HepG2 (cell line): ENCODE measurements around the gene WNK1.

Source experiments
- CREB1 ChIP-seq, 2 experiments: fragments of 450-650 bp in 1 of 2; IDR thresholded peaks; 2 replicates each; pipeline ENCODE4 v1.6.1; 2016 to 2017; ENCODE audit warnings: control low read depth in 1 of 2, mild to moderate bottlenecking in 1 of 2, missing compliant biosample characterization in 1 of 2, missing genetic modification characterization in 1 of 2
- ESRRA ChIP-seq: sonication (generic); formaldehyde crosslinking; IDR thresholded peaks from 2 replicates; pipeline ENCODE4 v1.5.1; 2020; ENCODE audit warnings: mild to moderate bottlenecking, low read depth, missing genetic modification reagents
- NAIF1 ChIP-seq: sonication (generic); formaldehyde crosslinking; IDR thresholded peaks from 2 replicates; pipeline ENCODE4 v1.5.0; 2020; ENCODE audit warnings: mild to moderate bottlenecking, missing genetic modification reagents, borderline replicate concordance
- TARDBP ChIP-seq: sonication (generic); formaldehyde crosslinking; IDR thresholded peaks from 2 replicates; pipeline ENCODE4 v1.8.0; 2022; ENCODE audit warnings: mild to moderate bottlenecking, missing genetic modification reagents
- YEATS2 ChIP-seq: sonication (generic); formaldehyde crosslinking; IDR thresholded peaks from 2 replicates; pipeline ENCODE4 v1.4.0; 2020; ENCODE audit warnings: missing genetic modification reagents, borderline replicate concordance
- ZNF235 ChIP-seq: sonication (generic); formaldehyde crosslinking; IDR thresholded peaks from 2 replicates; pipeline ENCODE4 v1.8.1; 2023; ENCODE audit warnings: mild to moderate bottlenecking, missing genetic modification reagents, borderline replicate concordance
- ZNF24 ChIP-seq: fragments of 450-650 bp; IDR thresholded peaks from 2 replicates; pipeline ENCODE4 v1.6.1; 2017; ENCODE audit warnings: antibody characterized with exemption, mild to moderate bottlenecking
- ZNF263 ChIP-seq: sonication (generic); formaldehyde crosslinking; IDR thresholded peaks from 2 replicates; pipeline ENCODE4 v1.4.0; 2020; ENCODE audit warnings: missing genetic modification reagents
- ZNF367 ChIP-seq: sonication (generic); formaldehyde crosslinking; IDR thresholded peaks from 2 replicates; pipeline ENCODE4 v1.4.0; 2020; ENCODE audit warnings: missing genetic modification reagents, borderline replicate concordance
- TF ChIP-seq, protein P1 (sequence below): IDR thresholded peaks from 2 replicates; pipeline ENCODE4 v1.6.1; 2012; ENCODE audit warnings: inconsistent platforms
- TF ChIP-seq, protein P2 (sequence below): sonication (generic); formaldehyde crosslinking; IDR thresholded peaks from 2 replicates; pipeline ENCODE4 v1.5.0; 2020; ENCODE audit warnings: mild to moderate bottlenecking, missing genetic modification reagents, moderate library complexity
- TF ChIP-seq, protein P3 (sequence below): sonication (generic); formaldehyde crosslinking; IDR thresholded peaks from 2 replicates; pipeline ENCODE4 v1.8.0; 2022; ENCODE audit warnings: mild to moderate bottlenecking, missing genetic modification reagents, borderline replicate concordance
- TF ChIP-seq, protein P4 (sequence below): sonication (generic); formaldehyde crosslinking; IDR thresholded peaks from 2 replicates; pipeline ENCODE4 v1.5.1; 2020; ENCODE audit warnings: mild to moderate bottlenecking, missing genetic modification reagents, moderate library complexity
- TF ChIP-seq, protein P5 (sequence below): sonication (generic); formaldehyde crosslinking; IDR thresholded peaks from 2 replicates; pipeline ENCODE4 v1.4.0; 2020; ENCODE audit warnings: missing genetic modification reagents

DNA sequence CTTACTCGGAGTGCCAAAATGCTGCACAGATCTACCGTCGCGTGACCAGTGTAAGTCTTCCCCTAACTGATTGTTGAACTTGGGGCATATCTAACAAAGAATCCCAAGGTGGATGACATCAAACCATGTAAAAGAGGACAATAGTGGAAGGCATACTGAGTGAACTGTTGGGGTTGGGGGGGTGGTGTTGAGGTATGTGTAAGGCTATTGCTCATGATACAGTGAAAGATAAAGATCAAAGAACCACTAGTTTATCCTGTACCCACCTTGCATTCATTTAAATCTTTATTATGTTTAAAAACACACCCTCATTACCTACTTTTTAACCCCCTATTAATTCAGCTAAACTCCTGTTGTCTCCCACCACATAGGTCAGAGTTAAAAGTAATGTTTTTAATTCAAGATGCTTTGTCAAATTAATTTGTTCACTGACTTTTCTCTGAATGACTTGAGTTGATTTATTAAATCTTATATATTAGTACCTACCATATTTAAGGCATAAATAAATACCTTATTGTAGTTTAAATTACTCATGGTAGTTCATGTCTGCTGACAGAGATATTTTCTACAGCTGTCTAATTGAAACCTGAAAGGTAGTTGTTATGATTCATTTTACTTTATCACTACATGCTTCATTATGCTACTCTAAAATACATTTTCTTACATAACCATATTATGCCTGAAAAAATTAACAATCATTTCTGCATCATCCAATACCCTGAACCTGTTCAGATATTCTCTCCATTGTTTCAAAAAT, 77.9 kb downstream of the WNK1 start:
- TF ChIP-seq YEATS2, result no peak
- no peak for TF ChIP-seq NAIF1
- TF ChIP-seq, protein P1, sequence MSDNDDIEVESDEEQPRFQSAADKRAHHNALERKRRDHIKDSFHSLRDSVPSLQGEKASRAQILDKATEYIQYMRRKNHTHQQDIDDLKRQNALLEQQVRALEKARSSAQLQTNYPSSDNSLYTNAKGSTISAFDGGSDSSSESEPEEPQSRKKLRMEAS, result no peak
- TF ChIP-seq CREB1 (IDR thresholded peaks at IDR 0.05), result no peak
- no peak for TF ChIP-seq CREB1 (CRISPR knock-in tag; IDR thresholded peaks at IDR 0.05)
- no peak for TF ChIP-seq ESRRA (CRISPR knock-in tag)
- no peak for TF ChIP-seq TARDBP (CRISPR knock-in tag)
- no peak for TF ChIP-seq ZNF263 (CRISPR knock-in tag)
- TF ChIP-seq, protein P2, sequence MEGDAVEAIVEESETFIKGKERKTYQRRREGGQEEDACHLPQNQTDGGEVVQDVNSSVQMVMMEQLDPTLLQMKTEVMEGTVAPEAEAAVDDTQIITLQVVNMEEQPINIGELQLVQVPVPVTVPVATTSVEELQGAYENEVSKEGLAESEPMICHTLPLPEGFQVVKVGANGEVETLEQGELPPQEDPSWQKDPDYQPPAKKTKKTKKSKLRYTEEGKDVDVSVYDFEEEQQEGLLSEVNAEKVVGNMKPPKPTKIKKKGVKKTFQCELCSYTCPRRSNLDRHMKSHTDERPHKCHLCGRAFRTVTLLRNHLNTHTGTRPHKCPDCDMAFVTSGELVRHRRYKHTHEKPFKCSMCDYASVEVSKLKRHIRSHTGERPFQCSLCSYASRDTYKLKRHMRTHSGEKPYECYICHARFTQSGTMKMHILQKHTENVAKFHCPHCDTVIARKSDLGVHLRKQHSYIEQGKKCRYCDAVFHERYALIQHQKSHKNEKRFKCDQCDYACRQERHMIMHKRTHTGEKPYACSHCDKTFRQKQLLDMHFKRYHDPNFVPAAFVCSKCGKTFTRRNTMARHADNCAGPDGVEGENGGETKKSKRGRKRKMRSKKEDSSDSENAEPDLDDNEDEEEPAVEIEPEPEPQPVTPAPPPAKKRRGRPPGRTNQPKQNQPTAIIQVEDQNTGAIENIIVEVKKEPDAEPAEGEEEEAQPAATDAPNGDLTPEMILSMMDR (CRISPR knock-in tag), result no peak
- TF ChIP-seq ZNF24, result no peak
- TF ChIP-seq, protein P3, sequence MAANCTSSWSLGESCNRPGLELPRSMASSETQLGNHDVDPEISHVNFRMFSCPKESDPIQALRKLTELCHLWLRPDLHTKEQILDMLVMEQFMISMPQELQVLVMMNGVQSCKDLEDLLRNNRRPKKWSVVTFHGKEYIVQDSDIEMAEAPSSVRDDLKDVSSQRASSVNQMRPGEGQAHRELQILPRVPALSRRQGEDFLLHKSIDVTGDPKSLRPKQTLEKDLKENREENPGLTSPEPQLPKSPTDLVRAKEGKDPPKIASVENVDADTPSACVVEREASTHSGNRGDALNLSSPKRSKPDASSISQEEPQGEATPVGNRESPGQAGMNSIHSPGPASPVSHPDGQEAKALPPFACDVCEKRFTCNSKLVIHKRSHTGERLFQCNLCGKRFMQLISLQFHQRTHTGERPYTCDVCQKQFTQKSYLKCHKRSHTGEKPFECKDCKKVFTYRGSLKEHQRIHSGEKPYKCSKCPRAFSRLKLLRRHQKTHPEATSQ (CRISPR knock-in tag), result no peak
- TF ChIP-seq, protein P4, sequence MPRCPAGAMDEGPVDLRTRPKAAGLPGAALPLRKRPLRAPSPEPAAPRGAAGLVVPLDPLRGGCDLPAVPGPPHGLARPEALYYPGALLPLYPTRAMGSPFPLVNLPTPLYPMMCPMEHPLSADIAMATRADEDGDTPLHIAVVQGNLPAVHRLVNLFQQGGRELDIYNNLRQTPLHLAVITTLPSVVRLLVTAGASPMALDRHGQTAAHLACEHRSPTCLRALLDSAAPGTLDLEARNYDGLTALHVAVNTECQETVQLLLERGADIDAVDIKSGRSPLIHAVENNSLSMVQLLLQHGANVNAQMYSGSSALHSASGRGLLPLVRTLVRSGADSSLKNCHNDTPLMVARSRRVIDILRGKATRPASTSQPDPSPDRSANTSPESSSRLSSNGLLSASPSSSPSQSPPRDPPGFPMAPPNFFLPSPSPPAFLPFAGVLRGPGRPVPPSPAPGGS, result no peak
- TF ChIP-seq, protein P5, sequence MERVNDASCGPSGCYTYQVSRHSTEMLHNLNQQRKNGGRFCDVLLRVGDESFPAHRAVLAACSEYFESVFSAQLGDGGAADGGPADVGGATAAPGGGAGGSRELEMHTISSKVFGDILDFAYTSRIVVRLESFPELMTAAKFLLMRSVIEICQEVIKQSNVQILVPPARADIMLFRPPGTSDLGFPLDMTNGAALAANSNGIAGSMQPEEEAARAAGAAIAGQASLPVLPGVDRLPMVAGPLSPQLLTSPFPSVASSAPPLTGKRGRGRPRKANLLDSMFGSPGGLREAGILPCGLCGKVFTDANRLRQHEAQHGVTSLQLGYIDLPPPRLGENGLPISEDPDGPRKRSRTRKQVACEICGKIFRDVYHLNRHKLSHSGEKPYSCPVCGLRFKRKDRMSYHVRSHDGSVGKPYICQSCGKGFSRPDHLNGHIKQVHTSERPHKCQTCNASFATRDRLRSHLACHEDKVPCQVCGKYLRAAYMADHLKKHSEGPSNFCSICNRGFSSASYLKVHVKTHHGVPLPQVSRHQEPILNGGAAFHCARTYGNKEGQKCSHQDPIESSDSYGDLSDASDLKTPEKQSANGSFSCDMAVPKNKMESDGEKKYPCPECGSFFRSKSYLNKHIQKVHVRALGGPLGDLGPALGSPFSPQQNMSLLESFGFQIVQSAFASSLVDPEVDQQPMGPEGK (CRISPR knock-in tag), result no peak
- no peak for TF ChIP-seq ZNF367
- TF ChIP-seq ZNF235, result no peak
